GM21528 (cell line): Measurements from ENCODE around the gene CD8B2.
"Not testable (repeated sequence)": the region's sequence is repeated elsewhere in the genome, so short reads cannot be mapped to it uniquely, and the experiment has no call there.

Experiments used
- ATAC-seq: cut with Tn5 transposase; IDR thresholded peaks from one replicate; pipeline ENCODE4 v1.9.1; 2021; ENCODE audit warnings: mild to moderate bottlenecking, moderate library complexity; ENCODE audit not compliant: unreplicated experiment, low FRiP score

CD8B2 gene

DNA sequence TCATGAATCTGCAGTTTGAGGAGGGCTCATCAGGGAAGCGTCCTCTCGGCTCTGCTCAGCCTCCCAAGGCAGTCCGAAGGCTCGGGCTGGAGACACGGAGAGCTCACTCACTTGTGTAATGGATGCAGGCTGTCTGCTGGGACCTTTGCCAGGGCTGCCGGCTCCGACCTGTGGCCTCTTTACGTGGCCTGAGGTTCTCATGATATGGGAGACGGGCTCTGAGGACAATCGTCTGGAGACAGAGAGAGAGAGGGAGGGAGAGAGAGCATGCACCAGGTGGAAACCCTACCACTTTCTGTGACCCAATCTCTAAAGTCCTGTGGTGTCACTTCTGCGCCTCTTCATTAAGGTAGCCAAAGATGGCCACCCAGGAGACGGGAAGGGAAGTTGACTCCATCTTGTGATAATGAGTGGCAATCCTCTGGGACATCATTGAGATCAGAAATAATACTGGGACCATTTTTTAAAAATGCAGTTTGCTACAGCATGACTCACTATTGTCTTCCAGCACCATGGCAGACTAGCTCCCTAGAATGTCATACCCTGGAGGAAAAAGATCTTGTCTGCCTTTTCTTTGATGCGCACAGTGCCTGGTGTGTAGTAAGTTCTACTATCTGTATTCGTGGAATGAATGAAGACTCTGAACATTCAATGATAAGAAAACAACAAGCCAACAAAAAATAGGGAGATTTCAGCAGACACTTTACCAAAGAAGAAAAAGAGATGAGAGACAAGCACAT is 60.2 kb downstream of the CD8B2 start:
- ATAC-seq, result no peak

DNA sequence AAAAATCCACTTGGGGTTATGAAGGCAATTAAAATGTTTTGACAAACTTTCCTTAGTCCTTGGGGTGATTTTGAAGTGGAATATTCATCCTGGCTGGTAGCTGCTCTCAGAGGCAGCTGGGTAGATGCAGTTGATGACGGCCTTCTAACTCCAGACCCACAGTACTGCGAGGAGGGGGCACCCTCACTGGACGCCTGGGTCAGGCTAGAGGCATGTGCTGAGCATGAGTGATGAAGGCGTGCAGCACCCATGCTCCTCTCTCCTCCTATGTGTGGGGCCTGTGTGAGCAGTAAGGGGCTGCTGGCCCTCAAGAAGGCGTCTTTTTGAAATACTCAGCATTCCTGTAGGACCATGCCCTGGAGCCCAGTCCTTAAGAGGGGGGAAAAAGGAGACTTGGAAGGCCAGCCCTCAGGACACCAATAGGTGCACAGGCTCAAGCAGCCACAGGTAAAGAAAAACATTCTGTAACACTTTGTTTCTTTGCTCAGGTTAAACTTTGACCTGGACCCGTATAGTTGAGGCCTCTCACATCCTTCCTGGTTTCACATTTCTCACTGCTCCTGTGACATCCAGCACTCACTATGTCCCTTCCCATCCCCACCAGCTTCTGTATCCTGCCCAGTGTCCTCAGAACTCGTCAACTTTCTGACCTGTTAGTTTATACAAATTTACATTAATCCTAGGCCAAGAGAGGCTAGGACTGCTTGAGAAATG is 64.4 kb downstream of the CD8B2 start:
- ATAC-seq, result no peak

DNA sequence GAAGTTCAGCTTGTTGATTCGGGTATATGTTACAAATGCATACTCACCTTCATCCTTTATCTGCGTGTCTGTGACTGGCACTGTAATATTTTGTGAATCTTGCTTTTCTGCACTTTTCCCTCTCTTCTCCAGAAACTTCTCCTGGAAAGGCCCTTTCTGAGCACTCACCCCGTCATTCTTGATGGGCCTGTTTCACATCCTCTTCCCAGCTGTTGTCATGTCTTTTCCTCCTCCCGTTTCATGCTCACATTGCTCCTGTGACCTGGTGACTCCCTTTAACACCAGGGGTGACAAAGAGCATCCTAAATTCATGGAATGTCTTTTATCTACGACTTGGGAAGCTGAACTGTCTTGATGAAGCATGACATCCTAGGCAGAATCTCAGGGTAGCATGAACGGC is 65.8 kb downstream of the CD8B2 start:
- no peak for ATAC-seq

DNA sequence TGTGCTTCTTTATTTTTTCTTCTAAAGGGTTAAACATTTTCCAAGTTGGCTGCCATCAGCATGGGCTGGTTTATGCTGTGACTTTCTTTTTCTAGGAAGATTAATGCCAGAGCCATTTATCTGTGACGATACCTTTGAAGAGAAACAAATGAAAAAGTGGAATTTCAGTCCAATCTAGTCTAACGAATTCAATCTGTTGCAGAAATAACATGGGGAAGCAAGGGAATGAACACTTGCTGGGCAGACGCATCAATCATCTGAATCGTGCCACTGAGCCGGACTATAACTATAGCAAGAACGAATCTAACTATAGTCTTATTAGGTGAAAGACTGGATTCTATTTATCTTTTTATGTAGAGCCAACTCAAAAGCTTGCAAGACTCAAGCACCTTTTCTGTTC is 66.2 kb downstream of the CD8B2 start:
- ATAC-seq, result no peak

DNA sequence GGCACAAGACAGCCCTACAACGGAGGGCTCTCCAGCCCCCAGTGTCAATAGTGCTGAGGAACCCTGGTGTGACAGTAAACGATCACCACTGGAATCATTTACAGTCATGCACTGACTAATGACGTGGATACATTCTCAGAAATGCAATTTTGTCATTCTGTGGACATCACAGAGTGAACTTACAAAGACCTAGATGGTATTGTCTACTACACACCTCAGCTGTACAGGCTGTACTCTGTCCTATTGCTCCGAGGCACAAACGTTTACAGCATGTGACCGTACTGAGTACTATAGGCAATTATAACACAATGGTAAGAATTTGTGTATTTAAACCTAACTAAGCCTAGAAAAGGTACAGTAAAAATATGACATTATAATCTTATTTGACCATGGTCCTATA is 67.2 kb downstream of the CD8B2 start:
- ATAC-seq, result no peak

DNA sequence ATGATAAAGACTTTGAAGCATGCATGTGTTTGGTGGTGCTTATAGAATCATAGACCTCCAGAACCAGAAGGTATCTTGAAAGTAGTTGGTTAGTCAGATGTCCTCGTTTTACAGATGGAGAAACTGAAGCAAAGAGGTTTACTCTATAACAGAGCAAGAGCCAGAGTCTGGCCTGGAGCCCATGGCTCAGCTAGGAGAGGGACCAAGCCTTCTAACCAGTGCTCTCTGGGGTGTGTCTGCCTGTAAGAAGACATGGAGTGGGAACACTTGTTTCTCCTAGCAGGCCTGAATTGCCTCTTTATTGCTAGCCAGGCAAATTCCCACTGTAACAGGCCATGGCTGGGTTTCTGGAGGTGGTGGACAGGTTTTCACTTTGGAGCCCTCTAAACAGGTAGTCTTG is 67.9 kb downstream of the CD8B2 start:
- ATAC-seq, result no peak

DNA sequence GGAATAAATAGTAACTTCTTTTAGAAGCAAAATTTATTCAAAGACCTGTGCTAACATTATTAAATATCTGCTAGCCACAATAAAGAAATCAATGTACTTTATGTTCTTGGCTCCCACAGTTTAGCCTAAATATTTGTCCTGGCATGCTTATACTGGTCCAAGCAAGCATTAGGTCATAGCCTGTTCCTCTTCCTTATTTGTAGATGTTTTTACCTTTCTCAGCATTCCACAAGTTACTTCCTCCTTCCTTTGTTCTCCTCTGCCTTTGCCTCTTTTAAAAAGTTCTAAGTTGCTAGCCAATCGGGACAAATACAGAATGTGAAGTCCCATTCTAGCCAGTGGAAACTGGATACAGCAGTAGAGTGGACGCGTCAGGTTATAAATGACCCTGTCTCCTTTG is 72.6 kb downstream of the CD8B2 start:
- ATAC-seq, result not testable (repeated sequence)

DNA sequence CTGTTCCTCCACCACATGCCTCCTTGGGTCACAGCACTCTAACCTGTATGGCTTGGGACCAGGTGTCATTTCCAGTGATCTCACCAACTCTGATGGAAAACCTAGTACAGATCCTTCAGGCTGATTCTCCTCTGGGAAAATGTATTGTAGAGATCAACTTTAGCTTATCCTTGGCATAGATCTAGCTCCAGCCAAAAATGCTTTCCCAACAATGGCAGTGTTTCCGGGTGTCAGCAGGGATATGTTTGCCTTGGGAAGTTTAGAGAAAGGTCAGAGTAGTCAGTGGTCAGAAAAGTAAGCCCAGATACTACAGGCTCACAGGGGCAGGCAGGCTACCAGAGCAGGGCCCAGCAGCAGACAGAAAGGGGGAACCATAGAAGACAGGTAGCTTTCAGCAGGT is 73.6 kb downstream of the CD8B2 start:
- ATAC-seq, result no peak

DNA sequence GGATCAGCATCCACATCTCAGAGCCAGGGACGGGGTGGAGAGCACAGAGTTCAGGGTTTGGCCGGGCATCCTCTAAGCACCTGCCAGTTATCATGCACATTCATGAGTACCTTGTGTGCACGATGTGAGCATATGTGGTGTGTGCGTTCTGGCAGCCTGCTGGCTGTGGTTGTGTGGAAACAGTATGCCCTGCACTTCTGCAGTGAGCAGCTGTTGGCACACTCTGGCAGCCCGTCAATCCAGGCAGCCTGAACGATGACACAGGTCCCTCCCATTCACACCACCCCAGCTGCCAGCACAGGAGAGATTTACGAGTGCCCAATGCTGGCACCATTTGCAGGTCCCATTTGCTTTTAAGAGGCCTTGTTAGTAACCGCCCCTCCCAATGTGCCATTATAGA is 74.2 kb downstream of the CD8B2 start:
- no peak for ATAC-seq

DNA sequence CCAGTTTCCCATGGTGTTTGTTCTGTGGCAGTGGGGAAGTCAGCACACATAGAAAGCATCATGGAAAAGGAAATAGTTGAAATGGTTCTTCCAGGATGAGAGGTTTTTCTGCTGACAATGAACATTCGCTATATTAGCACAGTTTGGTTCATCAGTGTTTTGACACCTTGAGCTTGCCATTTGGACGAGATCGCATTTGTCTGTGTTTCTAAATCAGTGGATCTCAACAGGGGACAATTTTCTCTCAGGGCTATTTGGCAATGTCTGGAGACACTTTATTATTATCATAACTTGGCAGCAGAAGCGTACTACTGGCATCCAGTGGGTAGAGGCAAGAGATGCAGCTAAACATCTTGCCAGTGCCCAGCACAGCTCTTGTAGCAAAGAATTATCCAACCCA is 74.6 kb downstream of the CD8B2 start:
- ATAC-seq, result no peak

DNA sequence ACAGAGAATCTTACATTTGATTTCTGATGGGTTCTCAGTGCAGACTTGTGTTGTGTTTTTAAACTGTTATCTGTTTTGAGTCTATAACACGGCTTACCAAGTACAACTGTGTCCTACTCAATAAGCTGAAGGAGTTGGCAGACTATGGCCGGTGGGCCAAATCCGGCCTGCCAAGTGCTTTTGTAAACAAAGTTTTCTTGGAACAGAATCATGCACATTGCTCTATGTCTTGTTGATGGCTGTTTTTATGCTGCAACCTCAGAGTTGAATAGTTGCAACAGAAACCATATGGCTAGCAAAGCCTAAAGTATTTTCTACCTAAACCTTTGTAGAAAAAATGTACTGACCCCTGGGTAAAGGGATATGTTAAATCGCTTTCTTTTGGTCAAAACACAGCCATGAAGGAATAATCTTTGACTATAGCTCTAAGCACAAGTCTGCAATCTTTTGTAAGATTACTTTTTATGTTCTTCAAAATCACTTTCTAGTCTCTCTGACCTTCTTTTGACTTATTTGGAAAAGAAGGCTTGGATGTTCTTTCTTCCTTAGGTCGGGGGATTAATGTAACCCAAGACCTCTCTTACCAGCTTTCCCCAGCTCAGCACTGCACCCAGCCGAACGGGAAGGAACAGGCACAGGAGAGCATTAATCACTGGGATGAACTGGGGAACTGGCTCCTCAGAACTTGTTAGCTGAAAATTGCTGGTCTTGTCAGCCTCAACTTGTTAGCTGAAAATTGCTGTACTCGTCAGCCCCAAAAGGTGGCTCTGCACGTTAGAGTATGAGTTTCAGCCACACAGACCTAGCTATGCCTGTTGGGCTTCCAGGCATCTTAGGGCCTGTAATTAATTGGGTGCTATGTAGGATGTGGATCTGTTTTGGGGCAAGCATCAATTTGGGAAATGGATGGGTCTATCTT is 75.4 kb downstream of the CD8B2 start:
- ATAC-seq, result no peak

DNA sequence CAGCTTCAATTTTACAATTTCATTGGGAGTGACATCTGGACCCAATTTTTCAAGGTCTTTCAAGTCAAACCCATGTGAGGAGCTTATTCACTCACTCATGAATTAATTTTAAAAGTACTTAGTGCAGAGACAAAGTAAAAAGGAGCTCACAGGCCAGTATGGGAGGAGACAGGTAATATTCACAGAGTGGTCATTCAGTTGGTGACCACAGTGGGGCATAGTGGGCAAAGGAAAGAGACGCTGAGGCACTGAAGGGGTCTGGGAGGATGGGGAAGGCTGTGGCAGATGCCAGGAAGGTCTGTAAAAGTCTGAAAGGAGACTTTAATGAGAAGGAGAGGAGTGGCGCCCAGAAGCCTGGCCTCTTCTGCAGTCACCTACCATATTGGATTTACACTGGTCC is 76.0 kb downstream of the CD8B2 start:
- no peak for ATAC-seq

DNA sequence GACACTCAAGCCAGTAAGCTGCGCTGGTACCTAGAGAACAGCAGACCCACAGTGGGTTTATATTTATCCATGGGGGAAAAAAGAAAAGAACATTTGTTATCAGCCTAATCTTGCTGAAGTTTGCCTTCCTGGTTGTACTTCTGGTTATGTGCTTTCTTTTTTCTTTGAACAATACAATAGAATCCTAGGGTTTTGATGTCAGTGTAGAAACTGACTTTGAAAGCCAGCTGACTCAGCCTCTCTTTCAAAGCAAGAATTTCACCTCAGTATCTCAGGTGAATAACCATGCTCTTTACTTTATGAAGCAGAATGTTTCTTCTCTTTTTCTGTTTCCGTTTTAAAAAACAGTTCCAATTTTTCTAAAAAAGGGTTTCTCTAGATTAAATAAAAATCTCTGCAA is 78.4 kb downstream of the CD8B2 start:
- no peak for ATAC-seq

DNA sequence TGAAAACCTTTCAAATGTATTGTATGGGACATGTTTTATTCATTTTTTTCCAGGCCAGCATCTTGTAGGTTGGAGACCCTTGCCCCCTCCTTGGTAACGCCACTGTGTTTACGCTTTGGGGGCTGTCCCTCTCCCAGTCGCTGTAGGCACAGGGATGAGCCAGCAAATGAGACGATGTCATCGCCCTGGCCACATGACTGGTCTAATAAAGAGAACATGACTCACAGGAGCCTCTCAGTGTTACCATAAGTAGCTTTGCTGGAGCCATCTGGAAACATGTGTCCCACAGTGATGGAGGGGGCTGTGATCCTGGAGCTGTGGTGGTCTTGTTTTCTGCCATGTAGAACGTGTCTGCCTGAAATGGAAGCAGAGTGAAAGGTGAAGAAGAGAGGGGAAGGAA is 78.9 kb downstream of the CD8B2 start:
- ATAC-seq, result no peak

DNA sequence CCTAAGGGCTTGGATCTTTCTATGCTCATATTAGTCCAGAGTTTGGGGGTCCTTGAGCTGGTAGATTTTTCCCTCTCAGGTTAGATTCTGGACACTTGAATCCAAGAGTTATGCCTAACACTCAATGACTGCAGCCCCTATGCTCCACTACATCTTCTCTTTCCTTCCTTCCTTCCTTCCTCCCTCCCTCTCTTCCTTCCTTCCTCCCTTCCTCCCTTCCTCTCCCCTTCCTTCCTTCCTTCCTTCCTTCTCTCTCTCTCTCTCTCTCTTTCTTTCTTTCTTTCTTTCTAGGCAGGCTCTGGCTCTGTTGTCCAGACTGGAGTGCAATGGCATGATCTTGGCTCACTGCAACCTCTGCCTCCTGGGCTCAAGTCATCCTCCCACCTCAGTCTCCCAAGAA is 79.3 kb downstream of the CD8B2 start:
- ATAC-seq, result not testable (repeated sequence)

DNA sequence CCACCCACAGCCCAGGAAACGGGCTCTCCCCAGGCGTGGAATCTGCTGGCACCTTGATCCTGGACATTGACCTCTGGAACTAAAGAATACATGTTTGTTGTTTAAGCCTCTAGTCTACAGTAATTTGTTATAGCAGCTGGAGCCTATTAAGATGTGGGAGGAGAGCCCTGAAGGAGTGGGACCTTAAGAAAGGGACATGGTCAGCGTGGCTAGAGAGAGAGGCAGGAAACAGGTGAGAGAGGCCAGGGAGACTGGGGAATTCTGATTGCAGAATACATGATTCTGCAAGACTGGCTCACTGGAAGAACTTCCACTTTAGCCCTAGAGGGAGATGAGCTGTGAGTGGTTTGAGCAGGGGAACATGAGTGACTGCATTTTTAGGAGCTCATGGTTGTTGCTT is 83.2 kb downstream of the CD8B2 start:
- ATAC-seq, result no peak
